Measurements from ENCODE around the gene BID. TPM values are rescaled to one million over a fixed set of nuclear protein-coding genes. Genes with fewer than 3 reads are reported as not detected.

The BID gene
- total RNA-seq, 1 donor from 2014 or later, result 24.6 TPM

GRCh38 chr22:17818649-17819048 is 44.4 kb upstream of the BID start:
- H3K27me3 Mint-ChIP-seq, result no peaks in the 10 kb centered on the region
- no peaks in the 10 kb centered on the region for H3K9me3 Mint-ChIP-seq (ENCODE audit: low read depth)
- no peaks in the 10 kb centered on the region for H3K4me1 Mint-ChIP-seq (ENCODE audit: low read depth)
- no peak for DNase-seq (ENCODE audit: low spot score, unreplicated experiment)
- H3K27ac Mint-ChIP-seq, result no peak overlapping the region
- H3K4me3 Mint-ChIP-seq (ENCODE audit: low read depth), result no peak overlapping the region
- TF ChIP-seq CTCF (IDR thresholded peaks at IDR 0.05; ENCODE audit: unreplicated experiment), result no peak
- H3K36me3 Mint-ChIP-seq (ENCODE audit: insufficient read depth), result peaks cover 5% of the 10 kb centered on the region

- H3K4me1 Mint-ChIP-seq (ENCODE audit: low read depth), result no peaks in the 10 kb centered on the region
- TF ChIP-seq CTCF (IDR thresholded peaks at IDR 0.05; ENCODE audit: unreplicated experiment), result no peak
- H3K9me3 Mint-ChIP-seq (ENCODE audit: low read depth), result no peaks in the 10 kb centered on the region
- H3K36me3 Mint-ChIP-seq (ENCODE audit: insufficient read depth), result peaks cover 5% of the 10 kb centered on the region
- H3K27ac Mint-ChIP-seq, result no peak overlapping the region
- H3K4me3 Mint-ChIP-seq (ENCODE audit: low read depth), result no peak overlapping the region
- no peaks in the 10 kb centered on the region for H3K27me3 Mint-ChIP-seq
- DNase-seq (ENCODE audit: low spot score, unreplicated experiment), result no peak
These were observed 43.9 kb upstream of the BID start for GRCh38 chr22:17818180-17818579.

- H3K36me3 Mint-ChIP-seq (ENCODE audit: insufficient read depth), result peaks cover 5% of the 10 kb centered on the region
- no peak overlapping the region for H3K27ac Mint-ChIP-seq
- H3K4me3 Mint-ChIP-seq (ENCODE audit: low read depth), result no peak overlapping the region
- no peak for DNase-seq (ENCODE audit: low spot score, unreplicated experiment)
- H3K9me3 Mint-ChIP-seq (ENCODE audit: low read depth), result no peaks in the 10 kb centered on the region
- TF ChIP-seq CTCF (IDR thresholded peaks at IDR 0.05; ENCODE audit: unreplicated experiment), result no peak
- H3K27me3 Mint-ChIP-seq, result no peaks in the 10 kb centered on the region
- H3K4me1 Mint-ChIP-seq (ENCODE audit: low read depth), result no peaks in the 10 kb centered on the region
These were observed 43.3 kb upstream of the BID start for GRCh38 chr22:17817511-17818065.

GRCh38 chr22:17817079-17817478 is 42.8 kb upstream of the BID start:
- Mint-ChIP-seq H3K36me3 (ENCODE audit: insufficient read depth) (peaks cover 5% of the 10 kb centered on the region), H3K4me1 (ENCODE audit: low read depth) (no peaks in the 10 kb centered on the region), H3K27ac (no peak overlapping the region), H3K4me3 (ENCODE audit: low read depth) (no peak overlapping the region), H3K9me3 (ENCODE audit: low read depth) (no peaks in the 10 kb centered on the region), H3K27me3 (no peaks in the 10 kb centered on the region)
- no peak for TF ChIP-seq CTCF (IDR thresholded peaks at IDR 0.05; ENCODE audit: unreplicated experiment)
- no peak for DNase-seq (ENCODE audit: low spot score, unreplicated experiment)

GRCh38 chr22:17816649-17817048 is 42.4 kb upstream of the BID start:
- Mint-ChIP-seq H3K27me3 (no peaks in the 10 kb centered on the region), H3K9me3 (ENCODE audit: low read depth) (no peaks in the 10 kb centered on the region), H3K36me3 (ENCODE audit: insufficient read depth) (peaks cover 5% of the 10 kb centered on the region), H3K4me1 (ENCODE audit: low read depth) (no peaks in the 10 kb centered on the region), H3K27ac (no peak overlapping the region), H3K4me3 (ENCODE audit: low read depth) (no peak overlapping the region)
- DNase-seq (ENCODE audit: low spot score, unreplicated experiment), result no peak
- no peak for TF ChIP-seq CTCF (IDR thresholded peaks at IDR 0.05; ENCODE audit: unreplicated experiment)
